HS-27A (cell line): Measurements from ENCODE around the gene NUDT22.

Experiments used
- DNase-seq: peaks from one replicate; pipeline ENCODE4 v3.0.0-alpha.2; 2012; ENCODE audit warnings: low read depth, missing footprints

The NUDT22 gene

GRCh38 chr11:64225608-64226506 lies at the start of gene NUDT22, which contains the start of gene TRPT1:
Gene NUDT22, plus strand, starts transcription at chr11:64226274. Its CDS starts 379 bp downstream, at chr11:64226653.
Gene TRPT1, minus strand, starts transcription at chr11:64226186. Its CDS starts 326 bp downstream, at chr11:64225860.
- DNase-seq = no peak

GRCh38 chr11:64176751-64177150 lies 49.3 kb upstream of the NUDT22 start:
- DNase-seq = no peak

- DNase-seq = no peak
These were observed 47.9 kb upstream of the NUDT22 start for GRCh38 chr11:64178203-64178602.

GRCh38 chr11:64178951-64179639 lies 47.0 kb upstream of the NUDT22 start:
- no peak for DNase-seq

GRCh38 chr11:64180891-64181290 lies 45.2 kb upstream of the NUDT22 start:
- DNase-seq = no peak

GRCh38 chr11:64181506-64182411 lies 44.3 kb upstream of the NUDT22 start:
- DNase-seq = peak; percentile 82

- DNase-seq = no peak
These were observed 42.2 kb upstream of the NUDT22 start for GRCh38 chr11:64183890-64184289.

GRCh38 chr11:64185175-64185692 lies 40.8 kb upstream of the NUDT22 start:
- DNase-seq = peak; percentile 84

GRCh38 chr11:64185693-64186491 lies 40.2 kb upstream of the NUDT22 start, which contains the start of gene STIP1:
Gene STIP1, plus strand, starts transcription at chr11:64186171. Its CDS starts 91 bp downstream, at chr11:64186262.
- peak; percentile 100 for DNase-seq

- no peak for DNase-seq
These were observed 39.4 kb upstream of the NUDT22 start for GRCh38 chr11:64186492-64187165.

- DNase-seq = no peak
These were observed 33.6 kb upstream of the NUDT22 start for GRCh38 chr11:64192434-64192833.

GRCh38 chr11:64196626-64197025 lies 29.4 kb upstream of the NUDT22 start:
- DNase-seq = no peak

- no peak for DNase-seq
These were observed 27.6 kb upstream of the NUDT22 start for GRCh38 chr11:64198511-64198910.

- no peak for DNase-seq
These were observed 24.5 kb upstream of the NUDT22 start for GRCh38 chr11:64201543-64201942.

GRCh38 chr11:64202992-64203391 lies 23.1 kb upstream of the NUDT22 start:
- DNase-seq = no peak

- DNase-seq = no peak
These were observed 22.5 kb upstream of the NUDT22 start for GRCh38 chr11:64203421-64204079.

GRCh38 chr11:64204080-64204440 lies 22.0 kb upstream of the NUDT22 start:
- no peak for DNase-seq

- peak; percentile 88 for DNase-seq
These were observed 21.5 kb upstream of the NUDT22 start for GRCh38 chr11:64204464-64204989.

- DNase-seq = no peak
These were observed 19.4 kb upstream of the NUDT22 start, which contains the start of gene FERMT3 for GRCh38 chr11:64206457-64207255. Gene FERMT3, plus strand, starts transcription at chr11:64206721. Its CDS starts 644 bp downstream, at chr11:64207365.
